HG02759 (cell line): ENCODE measurements around the gene FZR1.

Experiments
- ATAC-seq: cut with Tn5 transposase; IDR thresholded peaks from one replicate; pipeline ENCODE4 v1.9.1; 2021; ENCODE audit warnings: mild to moderate bottlenecking, moderate library complexity; ENCODE audit not compliant: unreplicated experiment

The FZR1 gene

DNA sequence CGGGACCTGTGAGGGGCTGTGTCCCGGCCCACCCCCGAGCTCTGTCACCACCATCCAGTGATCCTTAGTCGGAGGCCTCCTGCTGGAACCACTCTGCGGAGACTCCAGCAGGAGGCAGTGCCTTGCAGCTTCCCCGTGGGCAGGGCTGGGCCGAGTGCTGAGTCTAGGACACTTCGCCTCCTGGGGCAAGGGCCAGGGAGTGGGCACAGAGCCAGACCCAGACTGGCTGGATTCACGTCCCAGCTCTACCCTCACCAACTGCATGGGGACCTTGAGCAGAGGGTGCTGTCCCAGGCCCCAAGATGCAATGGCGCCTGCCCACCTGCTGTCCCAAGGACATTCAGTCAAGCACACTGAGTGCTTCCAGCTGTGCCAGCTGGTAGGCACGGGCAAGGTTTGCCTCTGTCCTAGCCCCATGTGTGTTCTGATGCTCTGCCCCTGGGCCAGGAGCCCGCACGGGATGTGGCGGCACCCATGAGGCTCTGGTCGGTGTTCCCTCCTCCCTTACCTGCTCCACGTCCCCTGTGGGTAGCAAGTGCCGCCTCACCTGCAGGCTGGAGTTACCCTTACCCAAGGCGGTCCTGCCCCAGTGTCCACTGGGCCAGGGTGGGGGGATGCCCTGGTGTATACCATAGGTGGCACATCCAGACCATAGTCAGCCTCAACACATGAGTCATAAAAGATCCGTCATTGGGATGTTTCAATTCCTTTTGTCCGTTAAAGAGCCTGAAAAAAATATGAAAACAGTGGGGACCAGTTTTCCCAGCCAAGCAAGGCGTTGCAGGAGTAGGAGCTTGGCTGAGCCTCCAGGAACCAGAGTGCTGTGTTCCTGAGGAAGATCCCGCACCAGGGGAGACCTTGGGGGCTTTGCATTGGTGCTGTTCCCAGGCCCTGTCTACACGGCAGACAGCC is 7.4 kb downstream of the FZR1 start:
- no peak for ATAC-seq

- ATAC-seq: no peak
Measured at GRCh38 chr19:3514930-3515329, 8.8 kb downstream of the FZR1 start.

GRCh38 chr19:3515891-3516422 is 9.8 kb downstream of the FZR1 start:
- no peak for ATAC-seq

DNA sequence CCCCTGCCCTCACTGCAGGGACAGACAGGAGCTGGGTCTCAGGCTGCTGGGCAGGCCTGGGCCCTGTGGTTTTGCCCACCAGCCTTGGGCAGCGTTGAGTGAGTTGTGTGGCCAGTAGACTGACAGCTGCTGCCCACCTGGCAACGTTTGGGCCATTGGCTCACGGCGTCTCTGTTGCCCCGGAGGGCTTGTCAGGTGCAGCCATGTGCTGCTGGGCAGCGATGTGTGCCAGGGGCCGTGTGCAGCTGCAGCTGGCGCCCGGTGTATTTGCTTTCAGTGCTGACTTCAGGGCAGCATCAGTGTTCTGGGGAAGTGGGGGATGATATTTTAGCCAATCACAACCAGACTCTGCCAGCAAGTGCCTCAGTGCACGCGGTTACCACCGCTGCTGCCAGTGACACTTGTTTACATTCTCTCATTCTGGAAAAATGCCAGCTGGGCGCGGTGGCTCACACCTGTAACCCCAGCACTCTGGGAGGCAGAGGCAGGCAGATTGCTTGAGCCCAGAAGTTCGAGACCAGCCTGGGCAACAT is 10.6 kb downstream of the FZR1 start:
- ATAC-seq: no peak

- ATAC-seq: no peak
Measured at GRCh38 chr19:3517638-3518037, 11.5 kb downstream of the FZR1 start.

- ATAC-seq: no peak
Measured at GRCh38 chr19:3518255-3518654, 12.1 kb downstream of the FZR1 start.

GRCh38 chr19:3518659-3519058 is 12.5 kb downstream of the FZR1 start:
- ATAC-seq: no peak

- ATAC-seq: no peak
Measured at GRCh38 chr19:3519126-3519525, 13.0 kb downstream of the FZR1 start.

DNA sequence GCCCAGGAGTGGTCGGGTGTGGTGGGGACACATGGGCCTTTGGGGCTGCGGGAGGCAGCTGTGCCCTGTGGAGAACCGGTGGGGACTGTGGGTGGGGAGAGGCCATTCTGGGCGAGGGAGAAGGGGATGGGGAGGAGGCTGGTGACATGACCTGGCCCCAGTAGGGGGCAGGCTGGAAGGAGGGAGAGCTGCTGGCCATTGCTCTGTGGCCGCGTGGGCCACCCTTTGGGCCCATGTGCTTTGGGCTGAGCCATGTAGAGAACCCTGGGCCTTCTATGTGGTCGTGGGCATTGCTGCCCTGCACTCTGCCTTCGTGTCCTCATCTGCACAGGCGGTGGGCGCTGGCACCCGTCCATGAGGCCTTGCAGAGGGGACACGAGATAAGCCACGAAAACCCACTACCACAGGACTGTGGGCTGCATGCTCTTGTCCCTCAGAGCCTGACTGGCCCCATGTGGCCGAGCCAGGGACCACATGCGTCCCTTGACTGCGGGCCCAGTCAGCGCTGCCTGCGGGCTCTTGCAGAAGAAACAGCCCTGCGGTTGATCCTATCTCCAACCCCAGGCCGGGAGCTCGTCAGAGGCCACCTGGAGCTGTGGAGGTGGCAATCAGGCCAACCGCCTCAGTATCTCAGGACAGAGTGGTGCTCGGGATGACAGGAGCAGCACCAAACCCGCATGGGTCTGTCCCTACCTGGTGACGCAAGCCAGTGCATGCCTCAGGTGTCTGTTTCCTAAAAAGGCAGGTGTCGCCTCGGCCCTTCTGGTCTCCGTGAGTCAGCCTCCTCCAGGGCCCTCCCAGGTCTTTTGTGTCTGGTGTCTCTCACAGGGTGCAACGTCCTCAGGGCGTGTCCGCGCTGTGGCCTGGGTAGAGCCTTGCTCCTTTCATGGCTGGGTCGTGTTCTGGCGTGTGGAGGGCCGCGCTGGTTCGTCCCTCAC is 14.3 kb downstream of the FZR1 start:
- no peak for ATAC-seq

DNA sequence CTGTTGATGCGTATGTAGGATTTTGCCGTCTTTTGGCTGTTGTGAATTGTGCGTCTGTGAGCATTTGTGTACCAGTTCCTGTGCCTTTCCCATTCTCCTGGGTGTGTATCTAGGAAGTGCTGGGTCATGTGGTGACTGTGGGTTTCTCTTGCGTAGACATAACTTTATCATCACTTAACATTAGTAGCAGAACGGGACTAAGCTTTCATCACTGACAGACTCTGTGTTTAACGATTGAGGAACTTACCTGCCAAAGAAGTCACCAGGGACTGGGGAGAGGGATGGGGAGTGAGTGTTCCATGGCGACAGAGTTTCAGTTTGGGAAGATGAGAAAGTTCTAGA is 15.0 kb downstream of the FZR1 start:
- ATAC-seq: no peak

GRCh38 chr19:3522421-3523360 is 16.6 kb downstream of the FZR1 start:
- ATAC-seq: no peak

GRCh38 chr19:3523361-3524077 is 17.4 kb downstream of the FZR1 start:
- no peak for ATAC-seq

DNA sequence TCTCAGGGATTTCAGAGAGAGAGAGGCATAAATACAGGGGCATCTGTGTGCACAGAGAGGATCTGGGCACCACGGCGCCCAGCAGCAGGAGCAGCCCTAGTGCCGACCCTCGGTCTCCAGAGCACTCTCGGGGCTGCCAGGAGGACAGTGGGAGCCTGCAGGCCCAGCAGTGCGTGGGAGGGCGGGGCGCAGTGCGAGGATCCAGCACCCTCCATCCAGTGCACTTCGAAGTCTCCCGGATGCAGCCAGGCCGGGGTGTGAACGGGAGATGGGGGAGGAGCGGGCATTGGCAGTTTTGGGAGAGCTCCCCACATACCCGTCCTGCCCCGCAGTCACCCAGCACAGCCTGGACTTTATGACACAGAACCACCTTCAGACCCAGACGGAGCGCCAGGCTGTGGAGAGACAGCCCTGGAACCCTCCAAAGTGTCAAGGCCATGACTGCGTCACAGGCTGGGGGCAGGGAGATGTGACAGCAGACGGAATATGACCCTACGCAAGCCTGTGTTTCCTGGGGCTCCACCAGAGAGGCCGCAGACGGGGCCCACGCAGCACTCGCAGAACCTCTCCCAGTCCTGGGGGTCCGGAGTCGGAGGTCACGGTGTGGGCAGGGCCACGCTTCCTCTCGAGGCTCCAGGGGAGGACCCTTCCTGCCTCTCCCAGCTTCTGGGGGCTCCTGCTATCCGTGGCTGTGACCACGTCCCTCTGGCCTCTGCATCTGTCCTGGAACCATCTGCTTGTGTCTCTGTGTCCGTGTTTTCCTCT is 18.1 kb downstream of the FZR1 start:
- no peak for ATAC-seq

GRCh38 chr19:3524904-3525451 is 18.9 kb downstream of the FZR1 start:
- ATAC-seq: no peak

GRCh38 chr19:3526507-3527237 is 20.6 kb downstream of the FZR1 start:
- no peak for ATAC-seq

DNA sequence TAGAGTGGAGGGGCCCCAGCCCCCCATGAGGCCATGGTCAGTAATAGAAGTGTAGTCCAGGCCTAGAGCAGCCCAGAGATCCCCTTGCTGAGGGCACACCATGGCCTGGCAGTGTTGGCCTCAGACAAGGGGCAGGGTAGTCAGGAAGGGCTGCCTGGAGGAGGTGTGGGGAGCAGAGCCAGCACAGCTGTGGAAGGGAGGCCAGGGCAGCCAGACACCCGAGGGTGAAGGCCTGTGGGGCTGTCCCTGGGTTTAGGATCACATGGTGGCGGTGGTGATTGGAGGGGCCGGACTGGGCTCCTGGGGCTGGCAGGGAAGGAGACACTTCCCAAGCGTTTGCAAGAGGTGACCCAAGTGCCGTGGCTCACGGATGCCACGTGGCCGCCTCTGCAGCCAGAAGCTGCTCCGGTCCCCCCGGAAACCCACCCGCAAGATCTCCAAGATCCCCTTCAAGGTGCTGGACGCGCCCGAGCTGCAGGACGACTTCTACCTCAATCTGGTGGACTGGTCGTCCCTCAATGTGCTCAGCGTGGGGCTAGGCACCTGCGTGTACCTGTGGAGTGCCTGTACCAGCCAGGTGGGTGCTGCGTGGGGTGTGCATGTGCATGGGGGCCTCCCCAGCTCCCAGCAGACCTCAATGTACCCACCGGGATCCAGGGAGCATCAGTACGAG is 21.3 kb downstream of the FZR1 start:
- ATAC-seq: no peak

DNA sequence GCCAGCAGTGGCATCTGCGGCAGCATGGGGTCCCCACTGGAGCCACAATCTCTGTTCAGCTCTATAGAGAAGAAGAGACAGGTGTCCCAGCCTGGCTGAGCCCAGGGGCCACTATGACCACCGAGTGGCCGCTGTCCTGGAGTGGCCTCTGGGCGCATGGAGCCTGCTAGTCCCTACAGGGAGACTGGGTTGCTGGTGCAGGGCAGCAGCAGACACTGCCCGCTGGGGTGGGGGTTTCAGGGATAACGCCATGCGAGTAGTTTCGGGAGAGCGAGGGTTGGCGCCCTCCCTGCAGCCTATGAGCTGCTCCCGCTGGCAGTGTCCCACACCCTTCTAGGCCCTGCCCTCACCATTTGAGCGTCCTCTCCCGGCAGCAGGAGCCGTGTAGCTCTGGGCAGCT is 22.0 kb downstream of the FZR1 start:
- ATAC-seq: no peak
